ENCODE data around the gene PELI2.

Gene PELI2

GRCh38 chr14:56180754-56181542, 62.7 kb downstream of the PELI2 start:
- Histone ChIP-seq H3K9me3 (ENCODE audit: insufficient read depth, low read depth, low read length) (no peaks in the 10 kb centered on the region), H3K4me3 (ENCODE audit: low read length) (no peak overlapping the region), H3K4me1 (ENCODE audit: insufficient read depth, low read length) (no peaks in the 10 kb centered on the region)

GRCh38 chr14:56181681-56182085, 63.5 kb downstream of the PELI2 start:
- Histone ChIP-seq H3K36me3 (ENCODE audit: insufficient read depth, low read depth, low read length) (no peaks in the 10 kb centered on the region), H3K27ac (ENCODE audit: low read length) (no peak overlapping the region), H3K4me1 (ENCODE audit: insufficient read depth, low read length) (no peaks in the 10 kb centered on the region), H3K4me3 (ENCODE audit: low read length) (no peak overlapping the region), H3K9ac (ENCODE audit: low read depth, low read length) (no peak overlapping the region), H3K27me3 (ENCODE audit: insufficient read depth, low read length) (no peaks in the 10 kb centered on the region), H3K9me3 (ENCODE audit: insufficient read depth, low read depth, low read length) (no peaks in the 10 kb centered on the region)

More at GRCh38 chr14:56180754-56181542, 62.7 kb downstream of the PELI2 start:
- no peaks in the 10 kb centered on the region for H3K27me3 ChIP-seq (ENCODE audit: insufficient read depth, low read length)
- H3K36me3 ChIP-seq (ENCODE audit: insufficient read depth, low read depth, low read length) = no peaks in the 10 kb centered on the region
- H3K9ac ChIP-seq (ENCODE audit: low read depth, low read length) = no peak overlapping the region
- no peak overlapping the region for H3K27ac ChIP-seq (ENCODE audit: low read length)

GRCh38 chr14:56182410-56182809, 64.2 kb downstream of the PELI2 start:
- H3K9me3 ChIP-seq (ENCODE audit: insufficient read depth, low read depth, low read length) = no peaks in the 10 kb centered on the region
- no peak overlapping the region for H3K27ac ChIP-seq (ENCODE audit: low read length)
- H3K4me3 ChIP-seq (ENCODE audit: low read length) = no peak overlapping the region
- H3K27me3 ChIP-seq (ENCODE audit: insufficient read depth, low read length) = no peaks in the 10 kb centered on the region
- H3K9ac ChIP-seq (ENCODE audit: low read depth, low read length) = no peak overlapping the region
- no peaks in the 10 kb centered on the region for H3K36me3 ChIP-seq (ENCODE audit: insufficient read depth, low read depth, low read length)
- no peaks in the 10 kb centered on the region for H3K4me1 ChIP-seq (ENCODE audit: insufficient read depth, low read length)

GRCh38 chr14:56183631-56184157, 65.5 kb downstream of the PELI2 start:
- Histone ChIP-seq H3K36me3 (ENCODE audit: insufficient read depth, low read depth, low read length) (no peaks in the 10 kb centered on the region), H3K27me3 (ENCODE audit: insufficient read depth, low read length) (no peaks in the 10 kb centered on the region), H3K4me1 (ENCODE audit: insufficient read depth, low read length) (no peaks in the 10 kb centered on the region), H3K4me3 (ENCODE audit: low read length) (no peak overlapping the region), H3K27ac (ENCODE audit: low read length) (no peak overlapping the region), H3K9ac (ENCODE audit: low read depth, low read length) (no peak overlapping the region), H3K9me3 (ENCODE audit: insufficient read depth, low read depth, low read length) (no peaks in the 10 kb centered on the region)

- no peak overlapping the region for H3K27ac ChIP-seq (ENCODE audit: low read length)
Measured at GRCh38 chr14:56185992-56186391, 67.8 kb downstream of the PELI2 start.

GRCh38 chr14:56187736-56188135, 69.5 kb downstream of the PELI2 start:
- H3K9ac ChIP-seq (ENCODE audit: low read depth, low read length) = no peak overlapping the region
- no peaks in the 10 kb centered on the region for H3K36me3 ChIP-seq (ENCODE audit: insufficient read depth, low read depth, low read length)
- H3K9me3 ChIP-seq (ENCODE audit: insufficient read depth, low read depth, low read length) = no peaks in the 10 kb centered on the region
- H3K27me3 ChIP-seq (ENCODE audit: insufficient read depth, low read length) = no peaks in the 10 kb centered on the region
- no peak overlapping the region for H3K4me3 ChIP-seq (ENCODE audit: low read length)
- H3K4me1 ChIP-seq (ENCODE audit: insufficient read depth, low read length) = no peaks in the 10 kb centered on the region; the same call in 1 of the 2 replicates
- H3K27ac ChIP-seq (ENCODE audit: low read length) = no peak overlapping the region

More at GRCh38 chr14:56185992-56186391, 67.8 kb downstream of the PELI2 start:
- no peak overlapping the region for H3K4me3 ChIP-seq (ENCODE audit: low read length)
- no peaks in the 10 kb centered on the region for H3K4me1 ChIP-seq (ENCODE audit: insufficient read depth, low read length)
- no peaks in the 10 kb centered on the region for H3K27me3 ChIP-seq (ENCODE audit: insufficient read depth, low read length)
- no peaks in the 10 kb centered on the region for H3K36me3 ChIP-seq (ENCODE audit: insufficient read depth, low read depth, low read length)
- H3K9ac ChIP-seq (ENCODE audit: low read depth, low read length) = no peak overlapping the region
- no peaks in the 10 kb centered on the region for H3K9me3 ChIP-seq (ENCODE audit: insufficient read depth, low read depth, low read length)

- no peaks in the 10 kb centered on the region for H3K36me3 ChIP-seq (ENCODE audit: insufficient read depth, low read depth, low read length)
Measured at GRCh38 chr14:56189307-56189706, 71.1 kb downstream of the PELI2 start.

GRCh38 chr14:56193347-56193746, 75.1 kb downstream of the PELI2 start:
- no peaks in the 10 kb centered on the region for H3K36me3 ChIP-seq (ENCODE audit: insufficient read depth, low read depth, low read length)
- no peak overlapping the region for H3K27ac ChIP-seq (ENCODE audit: low read length)
- H3K4me3 ChIP-seq (ENCODE audit: low read length) = no peak overlapping the region
- H3K9me3 ChIP-seq (ENCODE audit: insufficient read depth, low read depth, low read length) = no peaks in the 10 kb centered on the region
- no peak overlapping the region for H3K9ac ChIP-seq (ENCODE audit: low read depth, low read length)
- no peaks in the 10 kb centered on the region for H3K27me3 ChIP-seq (ENCODE audit: insufficient read depth, low read length)
- H3K4me1 ChIP-seq (ENCODE audit: insufficient read depth, low read length) = peaks cover 10% of the 10 kb centered on the region; the same call in 1 of the 2 replicates

More at GRCh38 chr14:56189307-56189706, 71.1 kb downstream of the PELI2 start:
- H3K4me1 ChIP-seq (ENCODE audit: insufficient read depth, low read length) = no peaks in the 10 kb centered on the region; the same call in 1 of the 2 replicates
- no peak overlapping the region for H3K27ac ChIP-seq (ENCODE audit: low read length)
- H3K9ac ChIP-seq (ENCODE audit: low read depth, low read length) = no peak overlapping the region
- H3K9me3 ChIP-seq (ENCODE audit: insufficient read depth, low read depth, low read length) = no peaks in the 10 kb centered on the region
- no peak overlapping the region for H3K4me3 ChIP-seq (ENCODE audit: low read length)
- H3K27me3 ChIP-seq (ENCODE audit: insufficient read depth, low read length) = no peaks in the 10 kb centered on the region

- no peaks in the 10 kb centered on the region for H3K9me3 ChIP-seq (ENCODE audit: insufficient read depth, low read depth, low read length)
- no peak overlapping the region for H3K9ac ChIP-seq (ENCODE audit: low read depth, low read length)
- H3K27ac ChIP-seq (ENCODE audit: low read length) = no peak overlapping the region
- H3K4me1 ChIP-seq (ENCODE audit: insufficient read depth, low read length) = peaks cover 10% of the 10 kb centered on the region; the same call in 1 of the 2 replicates
- no peak overlapping the region for H3K4me3 ChIP-seq (ENCODE audit: low read length)
- H3K27me3 ChIP-seq (ENCODE audit: insufficient read depth, low read length) = no peaks in the 10 kb centered on the region
- no peaks in the 10 kb centered on the region for H3K36me3 ChIP-seq (ENCODE audit: insufficient read depth, low read depth, low read length)
Measured at GRCh38 chr14:56194042-56194441, 75.8 kb downstream of the PELI2 start.

- H3K9ac ChIP-seq (ENCODE audit: low read depth, low read length) = no peak overlapping the region
- H3K4me1 ChIP-seq (ENCODE audit: insufficient read depth, low read length) = peaks cover 10% of the 10 kb centered on the region; the same call in 1 of the 2 replicates
- H3K27me3 ChIP-seq (ENCODE audit: insufficient read depth, low read length) = no peaks in the 10 kb centered on the region
- no peaks in the 10 kb centered on the region for H3K9me3 ChIP-seq (ENCODE audit: insufficient read depth, low read depth, low read length)
- no peaks in the 10 kb centered on the region for H3K36me3 ChIP-seq (ENCODE audit: insufficient read depth, low read depth, low read length)
- no peak overlapping the region for H3K27ac ChIP-seq (ENCODE audit: low read length)
- no peak overlapping the region for H3K4me3 ChIP-seq (ENCODE audit: low read length)
Measured at GRCh38 chr14:56195223-56195622, 77.0 kb downstream of the PELI2 start.

- Histone ChIP-seq H3K4me3 (ENCODE audit: low read length) (no peak overlapping the region), H3K4me1 (ENCODE audit: insufficient read depth, low read length) (peaks cover 10% of the 10 kb centered on the region; the same call in 1 of the 2 replicates), H3K9ac (ENCODE audit: low read depth, low read length) (no peak overlapping the region), H3K27ac (ENCODE audit: low read length) (no peak overlapping the region), H3K27me3 (ENCODE audit: insufficient read depth, low read length) (no peaks in the 10 kb centered on the region), H3K36me3 (ENCODE audit: insufficient read depth, low read depth, low read length) (no peaks in the 10 kb centered on the region), H3K9me3 (ENCODE audit: insufficient read depth, low read depth, low read length) (no peaks in the 10 kb centered on the region)
Measured at GRCh38 chr14:56195704-56196103, 77.5 kb downstream of the PELI2 start.

GRCh38 chr14:56196274-56196673, 78.1 kb downstream of the PELI2 start:
- no peaks in the 10 kb centered on the region for H3K27me3 ChIP-seq (ENCODE audit: insufficient read depth, low read length)
- no peak overlapping the region for H3K9ac ChIP-seq (ENCODE audit: low read depth, low read length)
- H3K36me3 ChIP-seq (ENCODE audit: insufficient read depth, low read depth, low read length) = no peaks in the 10 kb centered on the region
- H3K27ac ChIP-seq (ENCODE audit: low read length) = no peak overlapping the region
- H3K4me1 ChIP-seq (ENCODE audit: insufficient read depth, low read length) = peaks cover 10% of the 10 kb centered on the region; the same call in 1 of the 2 replicates
- no peak overlapping the region for H3K4me3 ChIP-seq (ENCODE audit: low read length)
- no peaks in the 10 kb centered on the region for H3K9me3 ChIP-seq (ENCODE audit: insufficient read depth, low read depth, low read length)
